ENCODE measurements around the gene PGM1. TPM values are rescaled to one million over a fixed set of nuclear protein-coding genes. Genes with fewer than 3 reads are reported as not detected.
A peak's percentile ranks its signal among the peaks of the same experiment; 100 is the strongest.

The PGM1 gene
- total RNA-seq, 1 donor, result 128 TPM

DNA sequence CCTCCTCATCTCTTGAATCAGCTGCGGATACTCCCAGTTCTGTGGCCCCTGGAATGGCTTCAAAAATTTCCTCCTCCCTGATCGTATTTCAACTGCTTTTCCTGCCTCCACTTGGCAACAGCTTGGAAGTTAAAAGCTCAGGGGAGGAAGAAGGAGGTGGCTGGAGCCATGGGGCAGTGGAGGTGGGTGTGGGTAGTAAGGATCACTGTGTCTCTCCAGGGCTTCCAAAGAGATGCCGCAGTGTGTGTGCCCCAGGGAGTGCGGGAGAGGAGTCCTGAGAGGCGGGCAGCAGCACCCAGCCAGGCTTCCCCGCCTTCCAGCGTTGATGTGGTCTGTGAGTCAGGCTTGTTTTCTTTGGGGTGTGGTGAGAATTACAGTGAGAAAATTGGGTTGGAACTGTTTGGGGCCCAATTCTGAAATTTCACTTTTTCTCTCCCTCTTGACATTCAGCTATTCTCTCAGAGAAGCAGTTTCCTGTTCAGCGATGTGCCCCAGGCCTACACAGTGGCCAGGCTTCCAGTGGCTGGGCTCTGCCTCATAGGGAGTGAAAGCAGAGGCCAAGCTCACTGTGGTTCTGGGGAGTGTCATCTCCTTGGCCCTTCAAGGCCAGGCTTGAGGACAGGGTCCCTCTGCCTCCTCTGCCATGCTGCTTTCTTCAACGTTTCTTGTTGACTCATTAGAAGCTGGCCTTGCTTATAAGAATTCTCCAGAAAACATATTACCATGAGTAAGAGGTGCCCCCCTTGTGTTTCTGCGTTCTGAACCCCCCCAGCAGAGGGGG, 69.0 kb downstream of the PGM1 start:
- peak; percentile 86 for DNase-seq (ENCODE audit: insufficient read length, low spot score, missing footprints)
- H3K27me3 ChIP-seq (ENCODE audit: insufficient read depth, low read length), result no peaks in the 10 kb centered on the region
- peak overlapping the region; percentile 11 for H2AFZ ChIP-seq (ENCODE audit: low read length)
- H3K79me2 ChIP-seq (ENCODE audit: insufficient read depth, low read length), result no peaks in the 10 kb centered on the region
- peak overlapping the region; percentile 5 for H3K4me3 ChIP-seq (ENCODE audit: insufficient read depth, low read length)
- no peaks in the 10 kb centered on the region for H4K20me1 ChIP-seq (ENCODE audit: insufficient read depth, low read length)
- H3K4me1 ChIP-seq (ENCODE audit: insufficient read depth, low read length), result peaks cover 33% of the 10 kb centered on the region
- peak overlapping the region; percentile 97 for H3K27ac ChIP-seq (ENCODE audit: low read depth, low read length)
- TF ChIP-seq, protein P1, sequence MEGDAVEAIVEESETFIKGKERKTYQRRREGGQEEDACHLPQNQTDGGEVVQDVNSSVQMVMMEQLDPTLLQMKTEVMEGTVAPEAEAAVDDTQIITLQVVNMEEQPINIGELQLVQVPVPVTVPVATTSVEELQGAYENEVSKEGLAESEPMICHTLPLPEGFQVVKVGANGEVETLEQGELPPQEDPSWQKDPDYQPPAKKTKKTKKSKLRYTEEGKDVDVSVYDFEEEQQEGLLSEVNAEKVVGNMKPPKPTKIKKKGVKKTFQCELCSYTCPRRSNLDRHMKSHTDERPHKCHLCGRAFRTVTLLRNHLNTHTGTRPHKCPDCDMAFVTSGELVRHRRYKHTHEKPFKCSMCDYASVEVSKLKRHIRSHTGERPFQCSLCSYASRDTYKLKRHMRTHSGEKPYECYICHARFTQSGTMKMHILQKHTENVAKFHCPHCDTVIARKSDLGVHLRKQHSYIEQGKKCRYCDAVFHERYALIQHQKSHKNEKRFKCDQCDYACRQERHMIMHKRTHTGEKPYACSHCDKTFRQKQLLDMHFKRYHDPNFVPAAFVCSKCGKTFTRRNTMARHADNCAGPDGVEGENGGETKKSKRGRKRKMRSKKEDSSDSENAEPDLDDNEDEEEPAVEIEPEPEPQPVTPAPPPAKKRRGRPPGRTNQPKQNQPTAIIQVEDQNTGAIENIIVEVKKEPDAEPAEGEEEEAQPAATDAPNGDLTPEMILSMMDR (IDR thresholded peaks at IDR 0.05; ENCODE audit: extremely low read depth, low read depth, low read length), result no peak
- peaks cover 10% of the 10 kb centered on the region for H3K36me3 ChIP-seq (ENCODE audit: insufficient read depth, low read length)
- H3K9me3 ChIP-seq (ENCODE audit: low read depth, low read length), result no peaks in the 10 kb centered on the region
- peak overlapping the region; percentile 21 for H3K4me2 ChIP-seq (ENCODE audit: insufficient read depth, low read length)

DNA sequence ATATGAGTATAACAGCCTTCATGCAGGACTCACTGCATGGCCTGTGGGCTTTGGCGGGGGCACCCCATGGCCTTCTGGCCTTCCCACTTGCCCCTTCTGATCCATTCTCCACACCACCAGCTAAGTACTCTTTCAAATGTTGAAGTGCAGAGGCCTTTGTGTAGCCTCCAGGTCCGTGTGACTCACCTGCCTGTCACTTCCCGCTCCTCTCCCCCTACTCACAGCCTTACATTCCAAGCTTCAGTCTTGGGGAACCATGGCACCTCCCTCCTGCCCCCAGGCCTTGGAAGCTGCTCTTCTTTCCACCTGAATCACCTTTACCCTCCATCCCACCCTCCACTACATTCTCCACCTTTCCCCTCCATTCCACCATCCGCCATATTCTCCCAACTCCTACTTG, 69.6 kb downstream of the PGM1 start:
- Histone ChIP-seq H3K27ac (ENCODE audit: low read depth, low read length) (peak overlapping the region; percentile 97), H2AFZ (ENCODE audit: low read length) (no peak overlapping the region), H3K27me3 (ENCODE audit: insufficient read depth, low read length) (no peaks in the 10 kb centered on the region), H3K79me2 (ENCODE audit: insufficient read depth, low read length) (no peaks in the 10 kb centered on the region), H3K9me3 (ENCODE audit: low read depth, low read length) (no peaks in the 10 kb centered on the region), H3K4me2 (ENCODE audit: insufficient read depth, low read length) (peak overlapping the region; percentile 21), H3K36me3 (ENCODE audit: insufficient read depth, low read length) (peaks cover 8% of the 10 kb centered on the region), H3K4me3 (ENCODE audit: insufficient read depth, low read length) (peak overlapping the region; percentile 5), H4K20me1 (ENCODE audit: insufficient read depth, low read length) (no peaks in the 10 kb centered on the region), H3K4me1 (ENCODE audit: insufficient read depth, low read length) (peaks cover 33% of the 10 kb centered on the region)
- DNase-seq (ENCODE audit: insufficient read length, low spot score, missing footprints), result no peak
- TF ChIP-seq, protein P1 (IDR thresholded peaks at IDR 0.05; ENCODE audit: extremely low read depth, low read depth, low read length), result no peak

DNA sequence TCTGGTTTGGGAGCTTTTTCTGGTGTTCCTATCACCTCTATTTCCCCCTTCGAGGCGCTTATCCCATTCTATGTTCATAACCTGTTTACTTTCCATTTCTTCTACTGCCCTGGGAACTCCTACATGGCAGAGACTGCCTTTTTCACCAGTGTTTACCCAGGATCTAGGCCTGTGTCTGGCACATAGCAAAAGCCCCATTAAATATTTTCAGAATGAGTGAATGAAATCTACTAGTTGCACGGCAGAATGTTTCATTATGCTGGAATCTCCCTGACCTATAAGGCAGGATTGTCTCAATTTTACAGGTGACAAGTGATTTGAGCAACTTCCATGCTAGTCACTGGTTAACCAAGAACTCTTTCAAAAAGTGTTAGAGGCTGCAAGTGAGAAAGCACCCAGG, 70.1 kb downstream of the PGM1 start:
- Histone ChIP-seq H2AFZ (ENCODE audit: low read length) (no peak overlapping the region), H4K20me1 (ENCODE audit: insufficient read depth, low read length) (no peaks in the 10 kb centered on the region), H3K79me2 (ENCODE audit: insufficient read depth, low read length) (no peaks in the 10 kb centered on the region), H3K9me3 (ENCODE audit: low read depth, low read length) (no peaks in the 10 kb centered on the region), H3K36me3 (ENCODE audit: insufficient read depth, low read length) (peaks cover 6% of the 10 kb centered on the region), H3K4me2 (ENCODE audit: insufficient read depth, low read length) (peak overlapping the region; percentile 21), H3K27ac (ENCODE audit: low read depth, low read length) (peak overlapping the region; percentile 97), H3K4me3 (ENCODE audit: insufficient read depth, low read length) (no peak overlapping the region), H3K4me1 (ENCODE audit: insufficient read depth, low read length) (peaks cover 33% of the 10 kb centered on the region), H3K27me3 (ENCODE audit: insufficient read depth, low read length) (no peaks in the 10 kb centered on the region)
- DNase-seq (ENCODE audit: insufficient read length, low spot score, missing footprints), result no peak
- TF ChIP-seq, protein P1 (IDR thresholded peaks at IDR 0.05; ENCODE audit: extremely low read depth, low read depth, low read length), result no peak

DNA sequence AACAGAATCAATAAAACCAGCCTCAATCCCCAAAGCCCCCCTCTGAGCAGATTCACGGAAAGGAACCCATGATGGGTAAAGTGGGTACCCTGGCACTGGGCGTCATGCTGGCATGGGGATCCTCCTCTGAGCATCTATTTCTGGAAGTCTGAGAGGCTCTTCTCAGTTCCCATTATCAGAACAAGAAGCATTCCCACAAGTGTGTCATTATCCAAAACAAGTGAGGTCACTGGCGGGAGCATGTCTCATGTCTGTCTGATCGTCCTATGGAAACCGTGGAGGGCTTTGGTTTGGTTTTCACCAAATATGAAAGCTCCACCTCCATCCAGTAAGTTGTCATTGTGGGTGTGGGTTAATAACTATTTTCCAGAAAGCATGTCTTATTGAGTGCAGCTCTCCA, 70.7 kb downstream of the PGM1 start:
- Histone ChIP-seq H3K4me1 (ENCODE audit: insufficient read depth, low read length) (peaks cover 33% of the 10 kb centered on the region), H3K4me3 (ENCODE audit: insufficient read depth, low read length) (no peak overlapping the region), H2AFZ (ENCODE audit: low read length) (no peak overlapping the region), H3K36me3 (ENCODE audit: insufficient read depth, low read length) (peaks cover 6% of the 10 kb centered on the region), H3K9me3 (ENCODE audit: low read depth, low read length) (no peaks in the 10 kb centered on the region), H3K4me2 (ENCODE audit: insufficient read depth, low read length) (no peak overlapping the region), H4K20me1 (ENCODE audit: insufficient read depth, low read length) (no peaks in the 10 kb centered on the region), H3K27me3 (ENCODE audit: insufficient read depth, low read length) (no peaks in the 10 kb centered on the region), H3K79me2 (ENCODE audit: insufficient read depth, low read length) (no peaks in the 10 kb centered on the region), H3K27ac (ENCODE audit: low read depth, low read length) (peak overlapping the region; percentile 97)
- peak; percentile 77 for DNase-seq (ENCODE audit: insufficient read length, low spot score, missing footprints)
- TF ChIP-seq, protein P1 (IDR thresholded peaks at IDR 0.05; ENCODE audit: extremely low read depth, low read depth, low read length), result no peak

Data from osteoblast (primary cell).